DLD1 (cell line): ENCODE results near the gene EIF4G1.

Source experiments
- in situ Hi-C: cut with HindIII; loops from 2 replicates; pipeline ENCODE4 v1.10.0; 2017; ENCODE audit warnings: low sequenced_read_pairs

Gene EIF4G1

GRCh38 chr3:184381261-184382224, 67.1 kb downstream of the EIF4G1 start:
- in situ Hi-C loops = no loop called here

- in situ Hi-C loops = no loop called here
Measured at GRCh38 chr3:184382326-184383032, 68.1 kb downstream of the EIF4G1 start.

- in situ Hi-C loops = no loop called here
Measured at GRCh38 chr3:184383033-184383740, 68.8 kb downstream of the EIF4G1 start.

GRCh38 chr3:184384342-184384741, 69.9 kb downstream of the EIF4G1 start:
- in situ Hi-C loops = no loop called here
